Natural killer cell (primary cell): ENCODE data around the gene CCDC179. TPM values are rescaled to one million over a fixed set of nuclear protein-coding genes. Genes with fewer than 3 reads are reported as not detected.

Source experiments
- ATAC-seq, 3 donors: fragments of 150-1000 bp in 2 of 3; fragments of 200-7000 bp in 1 of 3; cut with Tn5 transposase; 1 replicate in 1 of 3; 2 replicates in 2 of 3; pipeline ENCODE4 v1.10.0; 2021; ENCODE audit warnings: mild to moderate bottlenecking in 2 of 3, moderate library complexity in 2 of 3
- DNase-seq, 2 donors: peaks; one replicate each; pipeline versions ENCODE4 v3.0.0 to v3.0.0-alpha.2; 2013 to 2021; ENCODE audit warnings: mixed read lengths in 1 of 2
- H3K27ac ChIP-seq: one replicate; pipeline ENCODE4 v1.5.1; 2013; ENCODE audit warnings: mild to moderate bottlenecking, low read length
- H3K27me3 ChIP-seq: one replicate; pipeline ENCODE4 v1.6.1; 2013; ENCODE audit warnings: low read length; ENCODE audit not compliant: control insufficient read depth, insufficient read depth
- H3K36me3 ChIP-seq: one replicate; pipeline ENCODE4 v1.6.1; 2013; ENCODE audit warnings: low read length; ENCODE audit not compliant: control insufficient read depth, insufficient read depth
- H3K4me1 ChIP-seq: one replicate; pipeline ENCODE4 v1.6.1; 2013; ENCODE audit warnings: low read length; ENCODE audit not compliant: control insufficient read depth, insufficient read depth
- H3K4me3 ChIP-seq: one replicate; pipeline ENCODE4 v1.5.1; 2013; ENCODE audit warnings: low read length
- H3K9me3 ChIP-seq: one replicate; pipeline ENCODE4 v1.6.1; 2013; ENCODE audit warnings: low read length; ENCODE audit not compliant: control insufficient read depth, insufficient read depth
- H3K27ac Mint-ChIP-seq, 2 donors: one replicate each; pipeline ENCODE4 v1.8.0; 2022; ENCODE audit warnings: mild to moderate bottlenecking in 2 of 2, mixed read lengths in 2 of 2, moderate library complexity in 1 of 2
- H3K27me3 Mint-ChIP-seq, 2 donors: one replicate each; pipeline ENCODE4 v1.8.0; 2022; ENCODE audit warnings: low read depth in 2 of 2, mixed read lengths in 2 of 2
- H3K36me3 Mint-ChIP-seq: one replicate; pipeline ENCODE4 v1.8.0; 2022; ENCODE audit warnings: mixed read lengths
- H3K4me1 Mint-ChIP-seq, 2 donors: one replicate each; pipeline ENCODE4 v1.8.0; 2022; ENCODE audit warnings: mixed read lengths in 2 of 2
- H3K4me3 Mint-ChIP-seq: one replicate; pipeline ENCODE4 v1.8.0; 2022; ENCODE audit warnings: mild to moderate bottlenecking, moderate library complexity, mixed read lengths
- H3K9me3 Mint-ChIP-seq, 2 donors: one replicate each; pipeline ENCODE4 v1.8.0; 2022; ENCODE audit warnings: mixed read lengths in 2 of 2
- CTCF ChIP-seq: fragments of 200-600 bp; IDR thresholded peaks from one replicate; pipeline ENCODE4 v1.8.0; 2022; ENCODE audit warnings: antibody characterized with exemption
- WGBS: methylation state at CpG from one replicate; pipeline ENCODE4 v1.1.7; 2013; ENCODE audit warnings: missing lambda C conversion rate; ENCODE audit not compliant: insufficient coverage; 5-methylcytosine and 5-hydroxymethylcytosine counted together
- intact Hi-C: fragments of 100-400 bp; cut with micrococcal nuclease; formaldehyde crosslinking; loops from one replicate; pipeline ENCODE4 v1.14.2; 2022
- total RNA-seq, 4 donors: library from RNA; stranded (reverse); fragments of 120-200 nt in 1 of 4; gene quantifications; one replicate each; pipeline versions ENCODE4 v1.2.3 to v1.2.4, GENCODE V29; 2013 to 2022

CCDC179 gene
- total RNA-seq, 3 donors from 2014 or later (not counting 1 experiment from before 2014, with no cell fraction given): not detected

GRCh38 chr11:22807855-22808570 is 52.3 kb downstream of the CCDC179 start:
- Mint-ChIP-seq H3K4me3 (no peak overlapping the region), H3K9me3 (peaks cover 0 to 3% of the 10 kb centered on the region in 2 donors), H3K27me3 (no peaks in the 10 kb centered on the region), H3K36me3 (peaks cover 6% of the 10 kb centered on the region), H3K27ac (no peak overlapping the region), H3K4me1 (no peaks in the 10 kb centered on the region)
- TF ChIP-seq CTCF: no peak
- no peaks in the 10 kb centered on the region for H3K4me1 ChIP-seq
- intact Hi-C loops: no loop called here
- H3K27ac ChIP-seq: no peak overlapping the region
- no peaks in the 10 kb centered on the region for H3K27me3 ChIP-seq
- no peak overlapping the region for H3K4me3 ChIP-seq
- H3K36me3 ChIP-seq: no peaks in the 10 kb centered on the region
- ATAC-seq: no peak
- no peaks in the 10 kb centered on the region for H3K9me3 ChIP-seq
- WGBS: 97% methylated on average over 2 of the region's 2 CpGs
- no peak for DNase-seq

DNA sequence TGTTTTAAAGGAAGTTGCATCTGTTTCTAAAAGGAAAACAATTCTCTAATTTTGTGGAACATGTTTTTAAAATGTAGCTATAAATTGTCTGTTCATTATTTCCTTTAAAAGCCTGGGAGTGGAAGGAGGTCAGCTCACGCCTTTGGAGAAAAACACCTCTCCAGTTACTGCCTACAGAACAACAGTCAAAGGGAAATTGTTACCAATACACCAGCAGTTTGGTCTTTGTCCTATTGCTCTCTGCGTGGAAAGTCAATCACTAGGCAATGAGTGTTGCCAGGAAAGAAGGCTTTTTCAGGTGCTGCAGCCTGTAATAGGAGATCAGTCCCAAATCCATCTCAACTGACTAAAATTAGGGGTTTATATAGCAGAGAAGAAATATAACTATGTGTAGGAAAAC is 52.9 kb downstream of the CCDC179 start:
- intact Hi-C loops: no loop called here
- Mint-ChIP-seq H3K27me3 (no peaks in the 10 kb centered on the region), H3K9me3 (peaks cover 0 to 3% of the 10 kb centered on the region in 2 donors), H3K27ac (no peak overlapping the region), H3K4me1 (no peaks in the 10 kb centered on the region), H3K36me3 (peaks cover 6% of the 10 kb centered on the region), H3K4me3 (no peak overlapping the region)
- no peak for DNase-seq
- 100% methylated on average over 1 of the region's 2 CpGs for WGBS
- Histone ChIP-seq H3K36me3 (no peaks in the 10 kb centered on the region), H3K4me3 (no peak overlapping the region), H3K27ac (no peak overlapping the region), H3K4me1 (no peaks in the 10 kb centered on the region), H3K9me3 (no peaks in the 10 kb centered on the region), H3K27me3 (no peaks in the 10 kb centered on the region)
- no peak for TF ChIP-seq CTCF
- no peak for ATAC-seq

- no peak overlapping the region for H3K4me3 ChIP-seq
- H3K27ac ChIP-seq: no peak overlapping the region
- no peak for DNase-seq
- Mint-ChIP-seq H3K4me1 (no peaks in the 10 kb centered on the region), H3K27me3 (peaks cover 2 to 18% of the 10 kb centered on the region in 2 donors), H3K36me3 (no peaks in the 10 kb centered on the region), H3K4me3 (no peak overlapping the region), H3K9me3 (no peaks in the 10 kb centered on the region), H3K27ac (no peak overlapping the region)
- H3K27me3 ChIP-seq: peaks cover 2% of the 10 kb centered on the region
- WGBS: 89% methylated on average over 4 of the region's 4 CpGs
- intact Hi-C loops: no loop called here
- H3K4me1 ChIP-seq: no peaks in the 10 kb centered on the region
- H3K9me3 ChIP-seq: no peaks in the 10 kb centered on the region
- no peak for TF ChIP-seq CTCF
- ATAC-seq: no peak
- no peaks in the 10 kb centered on the region for H3K36me3 ChIP-seq
These were observed 57.4 kb downstream of the CCDC179 start for GRCh38 chr11:22802861-22803260.

GRCh38 chr11:22800482-22800881 is 59.8 kb downstream of the CCDC179 start:
- H3K4me3 ChIP-seq: no peak overlapping the region
- H3K36me3 ChIP-seq: no peaks in the 10 kb centered on the region
- no peak overlapping the region for H3K27ac ChIP-seq
- intact Hi-C loops: no loop called here
- peaks cover 4 to 18% of the 10 kb centered on the region in 2 donors for H3K27me3 Mint-ChIP-seq
- ATAC-seq (no peak), DNase-seq (no peak)
- WGBS: 93% methylated on average over 5 of the region's 5 CpGs
- TF ChIP-seq CTCF: no peak
- no peaks in the 10 kb centered on the region for H3K9me3 ChIP-seq
- H3K4me1 ChIP-seq: no peaks in the 10 kb centered on the region
- no peaks in the 10 kb centered on the region for H3K36me3 Mint-ChIP-seq
- no peak overlapping the region for H3K4me3 Mint-ChIP-seq
- H3K9me3 Mint-ChIP-seq: no peaks in the 10 kb centered on the region
- peaks cover 5% of the 10 kb centered on the region for H3K27me3 ChIP-seq
- H3K4me1 Mint-ChIP-seq: no peaks in the 10 kb centered on the region
- H3K27ac Mint-ChIP-seq: no peak overlapping the region
